HG03139 (cell line): Measurements from ENCODE around the gene LYPLA2.
"Not testable (repeated sequence)": the region's sequence is repeated elsewhere in the genome, so short reads cannot be mapped to it uniquely, and the experiment has no call there.

Source experiments
- ATAC-seq: cut with Tn5 transposase; IDR thresholded peaks from one replicate; pipeline ENCODE4 v1.9.1; 2021; ENCODE audit not compliant: unreplicated experiment

Gene LYPLA2

GRCh38 chr1:23777979-23778814 is 12.7 kb upstream of the LYPLA2 start, which contains the start of gene PITHD1:
PITHD1 (plus strand) TSS chr1:23778418; CDS start chr1:23778516, 98 bp downstream.
- ATAC-seq = peak; percentile 64

- ATAC-seq = no peak
Observed at GRCh38 chr1:23779826-23780371, 11.0 kb upstream of the LYPLA2 start.

- not testable (repeated sequence) for ATAC-seq
Observed at GRCh38 chr1:23783141-23783540, 7.8 kb upstream of the LYPLA2 start.

- no peak for ATAC-seq
Observed at GRCh38 chr1:23784846-23785245, 6.1 kb upstream of the LYPLA2 start.

- ATAC-seq = no peak
Observed at GRCh38 chr1:23787701-23788100, 3.2 kb upstream of the LYPLA2 start.

GRCh38 chr1:23788695-23789094 is 2.2 kb upstream of the LYPLA2 start:
- ATAC-seq = no peak

- ATAC-seq = no peak
Observed at GRCh38 chr1:23791516-23792047, 637 bp downstream of the LYPLA2 start.

- no peak for ATAC-seq
Observed at GRCh38 chr1:23792151-23792945, 1.4 kb downstream of the LYPLA2 start.

- no peak for ATAC-seq
Observed at GRCh38 chr1:23793018-23793781, 2.3 kb downstream of the LYPLA2 start.

GRCh38 chr1:23793861-23794731 is 3.2 kb downstream of the LYPLA2 start:
- ATAC-seq = no peak

GRCh38 chr1:23794732-23795182 is 3.8 kb downstream of the LYPLA2 start:
- not testable (repeated sequence) for ATAC-seq

GRCh38 chr1:23795676-23796465 is 4.9 kb downstream of the LYPLA2 start:
- no peak for ATAC-seq

GRCh38 chr1:23796466-23797271 is 5.7 kb downstream of the LYPLA2 start:
- ATAC-seq = no peak

GRCh38 chr1:23797478-23798448 is 6.8 kb downstream of the LYPLA2 start:
- no peak for ATAC-seq

- no peak for ATAC-seq
Observed at GRCh38 chr1:23798662-23799142, 7.8 kb downstream of the LYPLA2 start.

- ATAC-seq = no peak
Observed at GRCh38 chr1:23799255-23799569, 8.3 kb downstream of the LYPLA2 start.
